NT2/D1 (cell line): ENCODE results near the gene IMPG2.
A peak's percentile ranks its signal among the peaks of the same experiment; 100 is the strongest.

Experiments
- DNase-seq: peaks from one replicate; pipeline ENCODE4 v3.0.0-alpha.2; 2011; ENCODE audit warnings: low read depth, low spot score
- H3K27me3 ChIP-seq: 2 replicates; pipeline ENCODE4 v1.6.0; 2011; ENCODE audit warnings: mild to moderate bottlenecking; ENCODE audit not compliant: insufficient read length, insufficient read depth
- H3K36me3 ChIP-seq: 2 replicates; pipeline ENCODE4 v1.6.1; 2011; ENCODE audit warnings: mild to moderate bottlenecking, low read length, mixed read lengths; ENCODE audit not compliant: insufficient read depth, insufficient read length
- H3K4me1 ChIP-seq: 2 replicates; pipeline ENCODE4 v1.5.1; 2011; ENCODE audit not compliant: insufficient read depth, insufficient read length
- H3K4me3 ChIP-seq: 2 replicates; pipeline ENCODE4 v1.5.1; 2011; ENCODE audit warnings: low read depth; ENCODE audit not compliant: insufficient read length
- H3K9ac ChIP-seq: 2 replicates; pipeline ENCODE4 v1.6.0; 2011; ENCODE audit warnings: low read depth; ENCODE audit not compliant: insufficient read length
- H3K9me3 ChIP-seq: 2 replicates; pipeline ENCODE4 v1.5.1; 2011; ENCODE audit warnings: mild to moderate bottlenecking, low read length; ENCODE audit not compliant: insufficient read depth
- SUZ12 ChIP-seq: IDR thresholded peaks from 2 replicates; pipeline ENCODE4 v1.6.1; 2011; ENCODE audit not compliant: insufficient read length, insufficient read depth; ENCODE audit errors: extremely low read depth
- YY1 ChIP-seq: IDR thresholded peaks from 2 replicates; pipeline ENCODE4 v1.6.1; 2011; ENCODE audit not compliant: insufficient read length, insufficient read depth
- ZNF274 ChIP-seq: IDR thresholded peaks from 2 replicates; pipeline ENCODE4 v1.6.1; 2011; ENCODE audit warnings: mild to moderate bottlenecking, low read depth, low read length

Gene IMPG2

DNA sequence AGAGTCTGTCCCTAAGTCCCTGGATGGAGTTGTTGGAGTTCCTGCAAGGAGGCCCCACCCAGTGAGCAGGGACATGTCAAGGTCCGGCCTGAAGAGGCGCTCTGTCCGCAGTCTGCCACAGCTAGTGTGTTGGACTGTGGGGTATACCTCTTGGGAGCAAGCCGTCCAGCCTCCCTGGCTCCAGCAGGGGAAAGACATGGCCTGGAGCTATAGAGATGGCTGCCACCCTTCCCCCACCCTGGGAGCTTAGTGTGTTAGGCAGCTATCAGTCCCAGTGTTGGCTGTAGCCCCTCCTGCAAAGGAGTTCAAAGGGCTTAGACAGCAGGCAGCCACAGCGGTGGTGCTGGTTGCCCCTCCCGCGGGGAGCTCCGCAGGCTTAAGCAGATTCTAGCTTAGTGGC is 20.3 kb downstream of the IMPG2 start:
- H3K9ac ChIP-seq: no peak overlapping the region
- DNase-seq: peak; percentile 9
- no peak for TF ChIP-seq ZNF274
- TF ChIP-seq YY1: no peak
- no peak for TF ChIP-seq SUZ12
- no peaks in the 10 kb centered on the region for H3K9me3 ChIP-seq
- H3K27me3 ChIP-seq: no peaks in the 10 kb centered on the region
- H3K4me3 ChIP-seq: no peak overlapping the region
- no peaks in the 10 kb centered on the region for H3K36me3 ChIP-seq
- peaks cover 4% of the 10 kb centered on the region for H3K4me1 ChIP-seq

DNA sequence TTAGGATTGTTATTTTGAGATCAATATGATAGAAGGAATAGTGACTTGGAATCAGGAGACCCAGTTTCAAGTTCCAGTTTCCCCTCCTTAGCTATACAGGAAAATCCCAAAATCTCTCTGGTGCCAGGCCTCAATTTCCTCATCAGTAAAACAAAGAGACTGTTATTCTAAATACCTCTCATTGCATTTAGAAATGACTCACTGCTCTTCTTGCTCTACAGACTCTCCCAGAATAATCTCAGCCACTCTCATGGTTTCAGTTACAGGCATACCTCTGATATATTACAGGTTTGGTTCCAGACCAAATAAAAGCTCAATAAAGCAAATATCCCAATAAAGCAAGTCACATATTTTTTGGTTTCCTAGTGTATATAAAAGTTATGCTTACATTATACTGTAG is 28.3 kb downstream of the IMPG2 start:
- no peak for DNase-seq
- no peaks in the 10 kb centered on the region for H3K9me3 ChIP-seq
- no peak overlapping the region for H3K4me3 ChIP-seq
- H3K27me3 ChIP-seq: no peaks in the 10 kb centered on the region
- H3K4me1 ChIP-seq: no peaks in the 10 kb centered on the region
- no peak overlapping the region for H3K9ac ChIP-seq
- TF ChIP-seq SUZ12: no peak
- no peak for TF ChIP-seq ZNF274
- no peak for TF ChIP-seq YY1
- H3K36me3 ChIP-seq: no peaks in the 10 kb centered on the region

DNA sequence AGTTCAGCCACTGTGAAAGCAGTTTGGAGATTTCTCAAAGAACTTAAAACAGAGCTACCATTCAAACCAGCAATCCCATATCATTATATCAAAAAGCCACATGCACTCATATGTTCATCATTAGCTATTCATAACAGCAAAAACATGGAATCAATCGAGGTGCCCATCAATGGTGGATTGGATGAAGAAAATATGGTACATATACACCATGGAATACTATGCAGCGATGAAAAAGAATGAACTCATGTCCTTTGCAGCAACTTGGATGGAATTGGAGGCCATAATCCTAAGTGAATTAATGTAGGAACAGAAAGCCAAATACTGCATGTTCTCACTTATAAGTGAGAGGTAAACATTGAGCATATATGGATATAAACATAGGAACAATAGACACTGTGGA is 32.1 kb downstream of the IMPG2 start:
- no peak overlapping the region for H3K4me3 ChIP-seq
- no peaks in the 10 kb centered on the region for H3K36me3 ChIP-seq
- no peak overlapping the region for H3K9ac ChIP-seq
- no peaks in the 10 kb centered on the region for H3K9me3 ChIP-seq
- no peaks in the 10 kb centered on the region for H3K4me1 ChIP-seq
- DNase-seq: no peak
- no peaks in the 10 kb centered on the region for H3K27me3 ChIP-seq
- no peak for TF ChIP-seq ZNF274
- no peak for TF ChIP-seq SUZ12
- no peak for TF ChIP-seq YY1

DNA sequence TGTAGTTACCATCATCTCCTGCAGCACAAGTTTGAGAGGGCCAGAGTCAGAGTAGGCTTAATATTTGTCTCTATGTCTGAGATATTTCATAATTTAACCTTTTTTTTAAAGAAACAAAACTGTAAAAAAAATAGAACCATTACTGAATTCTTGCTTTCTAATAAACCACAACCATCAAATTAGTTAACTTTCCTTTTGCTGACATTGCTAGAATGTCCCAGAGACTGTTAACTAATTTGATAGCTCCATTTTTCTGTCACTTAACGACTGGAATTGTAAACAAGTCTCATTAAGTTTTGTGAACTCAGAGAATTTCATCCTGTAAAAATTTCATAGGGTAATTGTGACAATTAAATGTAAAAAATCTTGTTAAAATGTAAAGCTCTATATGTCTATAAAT is 35.6 kb downstream of the IMPG2 start:
- H3K36me3 ChIP-seq: no peaks in the 10 kb centered on the region

DNA sequence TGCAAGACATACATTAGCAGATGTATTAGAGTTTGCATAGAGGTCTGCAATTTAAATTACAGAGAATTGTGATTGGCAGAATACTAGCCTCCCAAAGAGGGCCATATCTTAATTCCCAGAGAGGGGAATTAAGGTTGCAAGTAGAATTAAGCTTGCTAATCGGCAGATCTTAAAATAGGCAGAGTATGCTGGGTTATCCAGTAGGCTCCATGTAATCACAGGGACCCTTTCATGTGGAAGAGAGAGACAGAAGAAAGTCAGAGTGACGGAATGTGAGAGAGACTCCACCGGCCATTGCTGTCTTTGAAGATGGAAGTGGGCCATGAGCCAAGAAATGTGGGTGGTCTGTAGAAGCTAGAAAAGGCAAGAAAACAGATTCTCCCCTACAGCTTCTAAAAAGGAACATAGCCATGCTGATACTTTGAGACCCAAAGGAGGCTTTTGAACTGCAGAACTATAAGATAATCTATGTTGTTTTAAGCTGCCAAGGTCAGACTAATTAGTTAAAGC is 38.8 kb downstream of the IMPG2 start:
- Histone ChIP-seq H3K4me3 (no peak overlapping the region), H3K9ac (no peak overlapping the region), H3K36me3 (no peaks in the 10 kb centered on the region), H3K9me3 (no peaks in the 10 kb centered on the region), H3K4me1 (no peaks in the 10 kb centered on the region), H3K27me3 (no peaks in the 10 kb centered on the region)
- DNase-seq: no peak
- no peak for TF ChIP-seq SUZ12
- no peak for TF ChIP-seq ZNF274
- no peak for TF ChIP-seq YY1

More for the DNA sequence above, 35.6 kb downstream of the IMPG2 start:
- H3K4me3 ChIP-seq: no peak overlapping the region
- no peak for DNase-seq
- H3K9ac ChIP-seq: no peak overlapping the region
- no peaks in the 10 kb centered on the region for H3K4me1 ChIP-seq
- TF ChIP-seq ZNF274 (no peak), YY1 (no peak)
- no peaks in the 10 kb centered on the region for H3K9me3 ChIP-seq
- H3K27me3 ChIP-seq: no peaks in the 10 kb centered on the region

DNA sequence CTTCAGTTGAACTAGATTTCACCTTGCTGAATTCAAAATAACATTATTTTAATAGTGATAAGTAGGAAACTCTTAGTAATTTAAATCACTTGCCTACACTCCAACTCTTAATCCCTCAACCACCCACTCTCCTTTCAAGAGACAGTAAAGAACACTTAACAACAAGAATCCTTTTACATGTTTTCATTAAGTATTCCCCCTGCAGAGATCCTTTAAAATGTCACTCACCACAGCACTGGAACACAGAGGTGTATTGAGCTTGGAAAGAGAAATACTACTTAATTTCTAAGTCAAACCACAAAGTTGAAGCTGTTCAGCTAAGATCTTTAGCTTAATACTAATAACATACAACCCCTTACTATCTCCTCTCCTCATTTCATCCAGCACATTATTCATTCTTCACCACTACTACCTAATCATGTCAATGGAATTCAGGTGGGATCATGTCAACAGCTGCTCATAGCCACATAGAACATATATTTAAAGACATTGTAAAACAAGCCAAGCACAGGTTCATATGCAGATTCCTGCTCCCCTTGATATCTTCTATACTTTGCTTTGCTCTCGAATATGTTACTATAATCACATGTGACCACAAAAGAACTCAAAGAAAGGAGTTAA is 40.5 kb downstream of the IMPG2 start:
- no peaks in the 10 kb centered on the region for H3K36me3 ChIP-seq
- H3K4me3 ChIP-seq: no peak overlapping the region
- no peak for DNase-seq
- H3K27me3 ChIP-seq: no peaks in the 10 kb centered on the region
- no peak overlapping the region for H3K9ac ChIP-seq
- TF ChIP-seq SUZ12: no peak
- no peak for TF ChIP-seq ZNF274
- TF ChIP-seq YY1: no peak
- no peaks in the 10 kb centered on the region for H3K9me3 ChIP-seq
- H3K4me1 ChIP-seq: no peaks in the 10 kb centered on the region

DNA sequence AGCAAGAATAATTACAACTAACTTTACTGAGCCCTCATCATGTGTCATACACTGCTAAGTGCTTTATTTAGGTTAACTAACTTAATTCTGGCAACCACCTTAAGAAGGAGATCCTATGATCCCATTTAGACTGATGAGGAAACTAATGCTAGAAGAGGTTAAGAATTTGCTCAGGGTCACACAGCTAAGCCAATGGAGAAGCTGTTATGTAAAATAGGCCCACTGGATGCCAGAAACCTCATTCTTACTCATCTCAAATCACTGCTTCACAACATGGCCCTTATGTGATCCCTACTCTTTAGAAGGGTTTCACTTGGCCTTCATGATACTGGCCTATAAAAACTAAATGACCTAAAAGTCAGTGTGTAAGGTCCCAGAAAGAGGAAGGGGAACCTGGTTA is 41.2 kb downstream of the IMPG2 start:
- no peaks in the 10 kb centered on the region for H3K4me1 ChIP-seq
- no peak for TF ChIP-seq ZNF274
- TF ChIP-seq YY1: no peak
- TF ChIP-seq SUZ12: no peak
- no peak overlapping the region for H3K9ac ChIP-seq
- no peak overlapping the region for H3K4me3 ChIP-seq
- H3K27me3 ChIP-seq: no peaks in the 10 kb centered on the region
- no peaks in the 10 kb centered on the region for H3K36me3 ChIP-seq
- H3K9me3 ChIP-seq: no peaks in the 10 kb centered on the region
- no peak for DNase-seq

DNA sequence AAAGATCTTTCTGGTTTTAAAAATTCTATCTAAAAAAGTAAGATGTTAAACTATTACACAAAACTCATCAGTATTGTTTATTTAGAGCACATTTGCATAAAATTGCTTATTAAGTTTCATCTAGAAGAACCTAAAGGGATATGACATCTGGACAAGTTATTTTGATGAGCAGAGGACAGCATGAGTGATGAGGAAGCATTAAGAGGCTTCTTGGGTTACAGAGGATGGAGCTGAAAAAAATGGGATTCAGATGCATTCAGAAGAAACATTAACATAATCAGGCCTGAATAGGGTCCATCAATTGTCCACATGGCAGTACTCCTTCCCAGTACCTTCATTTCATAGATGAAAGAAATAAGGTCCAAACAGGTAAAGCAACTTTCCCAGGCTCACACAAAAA is 41.6 kb downstream of the IMPG2 start:
- no peaks in the 10 kb centered on the region for H3K36me3 ChIP-seq
- no peak for DNase-seq
- H3K9me3 ChIP-seq: no peaks in the 10 kb centered on the region
- H3K27me3 ChIP-seq: no peaks in the 10 kb centered on the region
- H3K4me1 ChIP-seq: no peaks in the 10 kb centered on the region
- H3K4me3 ChIP-seq: no peak overlapping the region
- no peak overlapping the region for H3K9ac ChIP-seq
- TF ChIP-seq SUZ12: no peak
- no peak for TF ChIP-seq YY1
- TF ChIP-seq ZNF274: no peak
